ENCODE results near the gene RASSF5. TPM values are rescaled to one million over a fixed set of nuclear protein-coding genes. Genes with fewer than 3 reads are reported as not detected.
A peak's percentile ranks its signal among the peaks of the same experiment; 100 is the strongest.

The RASSF5 gene, protein sequence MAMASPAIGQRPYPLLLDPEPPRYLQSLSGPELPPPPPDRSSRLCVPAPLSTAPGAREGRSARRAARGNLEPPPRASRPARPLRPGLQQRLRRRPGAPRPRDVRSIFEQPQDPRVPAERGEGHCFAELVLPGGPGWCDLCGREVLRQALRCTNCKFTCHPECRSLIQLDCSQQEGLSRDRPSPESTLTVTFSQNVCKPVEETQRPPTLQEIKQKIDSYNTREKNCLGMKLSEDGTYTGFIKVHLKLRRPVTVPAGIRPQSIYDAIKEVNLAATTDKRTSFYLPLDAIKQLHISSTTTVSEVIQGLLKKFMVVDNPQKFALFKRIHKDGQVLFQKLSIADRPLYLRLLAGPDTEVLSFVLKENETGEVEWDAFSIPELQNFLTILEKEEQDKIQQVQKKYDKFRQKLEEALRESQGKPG
- polyA plus RNA-seq (2013, experiment 1 of 4), result 1.1 TPM
- polyA plus RNA-seq (2013, experiment 2 of 4), result 0.37 TPM
- polyA plus RNA-seq (2013, experiment 3 of 4), result 0.27 TPM
- 0.61 TPM for polyA plus RNA-seq (2013, experiment 4 of 4)

DNA sequence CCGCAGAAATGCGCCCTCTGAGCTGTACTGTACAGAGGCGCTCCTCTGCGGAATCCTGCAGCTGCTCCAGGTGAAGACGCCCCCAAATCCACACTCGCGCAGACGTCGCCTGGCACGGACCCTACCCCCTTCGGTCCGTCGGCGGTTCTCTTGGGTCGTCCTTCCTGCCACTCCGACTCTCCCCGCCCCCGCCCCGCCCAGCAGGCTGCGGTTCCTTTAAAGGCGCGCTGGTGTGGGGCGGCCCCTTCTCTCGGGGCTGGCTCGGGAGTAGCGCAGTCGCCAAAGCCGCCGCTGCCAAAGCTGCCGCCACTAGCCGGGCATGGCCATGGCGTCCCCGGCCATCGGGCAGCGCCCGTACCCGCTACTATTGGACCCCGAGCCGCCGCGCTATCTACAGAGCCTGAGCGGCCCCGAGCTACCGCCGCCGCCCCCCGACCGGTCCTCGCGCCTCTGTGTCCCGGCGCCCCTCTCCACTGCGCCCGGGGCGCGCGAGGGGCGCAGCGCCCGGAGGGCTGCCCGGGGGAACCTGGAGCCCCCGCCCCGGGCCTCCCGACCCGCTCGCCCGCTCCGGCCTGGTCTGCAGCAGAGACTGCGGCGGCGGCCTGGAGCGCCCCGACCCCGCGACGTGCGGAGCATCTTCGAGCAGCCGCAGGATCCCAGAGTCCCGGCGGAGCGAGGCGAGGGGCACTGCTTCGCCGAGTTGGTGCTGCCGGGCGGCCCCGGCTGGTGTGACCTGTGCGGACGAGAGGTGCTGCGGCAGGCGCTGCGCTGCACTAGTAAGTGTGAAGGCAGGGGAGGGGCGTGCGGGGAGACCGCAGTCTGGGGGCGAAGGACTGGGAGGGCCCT is at the start of gene RASSF5:
Gene RASSF5, plus strand, starts transcription at position 248 of the 846 bp plus-strand sequence. Its CDS starts 72 bp downstream, at position 320.
- WGBS, 2 experiments, result 1% methylated on average over 97 of the region's 97 CpGs
- Histone ChIP-seq H3K27me3 (ENCODE audit: control insufficient read depth, insufficient read depth, low read length, poor library complexity, severe bottlenecking) (peaks cover 79% of the 10 kb centered on the region), H3K27ac (ENCODE audit: insufficient read depth, low read depth, low read length, poor library complexity, severe bottlenecking) (no peak within 1 kb of the TSS), H3K4me1 (ENCODE audit: control insufficient read depth, insufficient read depth, low read length) (peaks cover 16% of the 10 kb centered on the region), H3K36me3 (ENCODE audit: control insufficient read depth, insufficient read depth, low read length) (no peaks in the 10 kb centered on the region), H3K4me3 (ENCODE audit: insufficient read depth, low read depth, low read length) (peak within 1 kb of the TSS; percentile 44), H3K9me3 (ENCODE audit: control insufficient read depth, low read length) (no peaks in the 10 kb centered on the region)

DNA sequence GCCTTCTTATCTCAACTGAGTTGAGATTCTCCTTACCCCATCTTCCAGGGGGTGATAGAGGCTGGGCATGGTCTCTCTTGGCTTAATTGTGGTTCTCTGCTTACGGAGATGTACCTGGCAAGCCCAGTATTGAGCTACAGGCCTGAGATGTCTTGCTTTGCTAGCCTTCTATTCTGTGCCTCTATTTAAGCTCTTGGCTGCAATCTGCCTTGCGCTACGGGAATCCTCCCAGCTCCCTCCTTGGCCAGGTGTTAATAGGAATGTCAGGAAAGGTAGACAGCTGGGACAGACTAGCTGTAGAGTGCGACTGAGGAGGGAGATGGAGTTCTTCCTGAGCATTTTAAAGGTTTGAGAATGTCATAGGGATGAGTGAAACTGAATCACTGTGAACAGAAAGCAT is 47.6 kb upstream of the RASSF5 start:
- 95 to 99% methylated on average over 4 of the region's 4 CpGs for WGBS, 2 experiments
- Histone ChIP-seq H3K4me1 (ENCODE audit: control insufficient read depth, insufficient read depth, low read length) (peaks cover 15% of the 10 kb centered on the region), H3K27ac (ENCODE audit: insufficient read depth, low read depth, low read length, poor library complexity, severe bottlenecking) (no peak overlapping the region), H3K9me3 (ENCODE audit: control insufficient read depth, low read length) (no peaks in the 10 kb centered on the region), H3K4me3 (ENCODE audit: insufficient read depth, low read depth, low read length) (no peak overlapping the region), H3K27me3 (ENCODE audit: control insufficient read depth, insufficient read depth, low read length, poor library complexity, severe bottlenecking) (no peaks in the 10 kb centered on the region), H3K36me3 (ENCODE audit: control insufficient read depth, insufficient read depth, low read length) (peaks cover 9% of the 10 kb centered on the region)

DNA sequence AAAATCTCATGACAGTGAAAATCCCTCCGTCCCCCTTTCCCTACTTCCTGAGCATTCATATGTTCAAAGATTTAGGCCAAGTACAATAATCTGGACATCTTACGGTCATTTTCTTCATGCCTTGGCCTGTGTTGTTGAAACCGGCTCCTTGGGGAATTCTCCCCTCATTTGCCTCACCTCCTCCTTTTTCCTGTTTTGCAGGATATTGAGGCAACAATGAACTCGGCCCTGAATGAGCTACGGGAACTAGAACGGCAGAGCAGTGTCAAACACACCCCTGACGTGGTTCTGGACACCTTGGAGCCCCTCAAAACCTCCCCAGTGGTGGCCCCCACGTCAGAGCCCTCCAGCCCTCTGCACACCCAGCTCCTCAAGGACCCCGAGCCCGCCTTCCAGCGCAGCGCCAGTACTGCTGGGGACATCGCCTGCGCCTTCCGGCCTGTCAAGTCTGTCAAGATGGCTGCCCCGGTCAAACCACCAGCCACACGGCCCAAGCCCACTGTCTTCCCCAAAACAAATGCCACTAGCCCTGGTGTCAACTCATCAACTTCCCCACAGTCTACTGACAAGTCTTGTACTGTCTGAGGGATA is 46.4 kb upstream of the RASSF5 start:
- WGBS, 2 experiments, result 94% methylated on average over 17 of the region's 17 CpGs
- peaks cover 9% of the 10 kb centered on the region for H3K36me3 ChIP-seq (ENCODE audit: control insufficient read depth, insufficient read depth, low read length)
- no peak overlapping the region for H3K27ac ChIP-seq (ENCODE audit: insufficient read depth, low read depth, low read length, poor library complexity, severe bottlenecking)
- no peak overlapping the region for H3K4me3 ChIP-seq (ENCODE audit: insufficient read depth, low read depth, low read length)
- no peaks in the 10 kb centered on the region for H3K9me3 ChIP-seq (ENCODE audit: control insufficient read depth, low read length)
- no peaks in the 10 kb centered on the region for H3K27me3 ChIP-seq (ENCODE audit: control insufficient read depth, insufficient read depth, low read length, poor library complexity, severe bottlenecking)
- peaks cover 3% of the 10 kb centered on the region for H3K4me1 ChIP-seq (ENCODE audit: control insufficient read depth, insufficient read depth, low read length)

DNA sequence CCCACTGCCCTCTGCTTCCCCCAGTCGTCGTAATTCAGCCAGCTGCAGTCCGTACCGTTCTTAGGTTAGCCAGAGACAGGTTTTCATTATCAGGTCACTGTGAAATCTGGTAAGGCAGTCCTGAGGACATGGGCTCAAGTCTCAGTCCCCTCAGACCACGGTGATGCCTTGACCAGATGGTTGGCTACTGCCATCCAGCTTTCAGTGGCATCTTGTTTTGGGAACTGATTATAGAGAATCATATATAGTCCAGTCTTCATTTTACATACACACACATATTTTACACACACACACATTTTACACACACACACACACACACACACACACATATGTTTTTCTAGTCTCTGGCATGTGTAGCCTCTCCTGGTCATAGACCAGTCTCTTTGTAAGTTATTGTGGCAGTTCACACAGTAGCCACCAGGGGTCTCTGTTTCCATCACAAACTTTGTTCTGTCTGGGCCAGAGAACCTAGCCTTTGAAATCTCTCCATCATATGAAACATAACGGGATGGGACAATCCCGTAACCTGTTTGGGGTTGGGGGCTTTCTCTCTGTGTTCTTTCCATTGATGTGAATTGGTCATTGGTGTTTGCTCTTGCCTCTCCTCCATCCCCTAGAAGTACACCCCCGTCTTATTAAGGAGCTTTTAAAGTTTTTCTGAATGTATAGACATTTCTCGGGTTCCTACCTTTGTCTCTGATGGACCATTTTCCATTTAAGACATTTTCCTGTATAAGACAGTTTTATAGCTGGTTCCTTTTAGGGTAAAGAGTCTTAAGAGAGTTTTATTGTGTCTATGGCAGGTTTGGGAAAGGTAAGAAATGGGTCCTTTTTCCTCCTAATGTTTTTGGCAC is 45.5 kb upstream of the RASSF5 start:
- no peak overlapping the region for H3K27ac ChIP-seq (ENCODE audit: insufficient read depth, low read depth, low read length, poor library complexity, severe bottlenecking)
- no peaks in the 10 kb centered on the region for H3K4me1 ChIP-seq (ENCODE audit: control insufficient read depth, insufficient read depth, low read length)
- no peak overlapping the region for H3K4me3 ChIP-seq (ENCODE audit: insufficient read depth, low read depth, low read length)
- peaks cover 9% of the 10 kb centered on the region for H3K36me3 ChIP-seq (ENCODE audit: control insufficient read depth, insufficient read depth, low read length)
- no peaks in the 10 kb centered on the region for H3K9me3 ChIP-seq (ENCODE audit: control insufficient read depth, low read length)
- WGBS, 2 experiments, result 79 to 85% methylated on average over 6 to 8 of the region's 9 CpGs
- no peaks in the 10 kb centered on the region for H3K27me3 ChIP-seq (ENCODE audit: control insufficient read depth, insufficient read depth, low read length, poor library complexity, severe bottlenecking)

DNA sequence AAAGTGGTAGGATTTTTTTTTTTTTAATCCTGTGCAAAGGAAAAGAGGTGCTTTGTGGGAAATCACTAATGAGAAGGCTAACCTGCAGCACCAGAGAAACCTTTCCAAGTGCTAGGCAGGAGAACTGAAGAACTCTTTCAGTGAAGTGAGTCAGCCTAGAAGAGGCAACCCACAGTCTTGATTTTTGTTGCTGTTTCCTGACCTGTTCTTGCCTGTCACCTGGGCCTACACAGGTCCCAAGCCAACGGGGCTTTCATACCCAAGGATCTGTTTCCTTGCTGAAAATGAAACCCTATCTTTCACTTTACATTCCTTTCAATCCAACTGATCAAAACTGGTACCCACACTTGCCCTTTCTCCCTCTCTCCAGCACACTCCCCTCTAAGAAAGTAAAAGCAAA is 44.2 kb upstream of the RASSF5 start:
- WGBS, 2 experiments, result 79 to 93% methylated on average over 1 of the region's 1 CpG
- Histone ChIP-seq H3K27me3 (ENCODE audit: control insufficient read depth, insufficient read depth, low read length, poor library complexity, severe bottlenecking) (no peaks in the 10 kb centered on the region), H3K36me3 (ENCODE audit: control insufficient read depth, insufficient read depth, low read length) (peaks cover 5% of the 10 kb centered on the region), H3K9me3 (ENCODE audit: control insufficient read depth, low read length) (no peaks in the 10 kb centered on the region), H3K27ac (ENCODE audit: insufficient read depth, low read depth, low read length, poor library complexity, severe bottlenecking) (no peak overlapping the region), H3K4me3 (ENCODE audit: insufficient read depth, low read depth, low read length) (no peak overlapping the region), H3K4me1 (ENCODE audit: control insufficient read depth, insufficient read depth, low read length) (no peaks in the 10 kb centered on the region)

DNA sequence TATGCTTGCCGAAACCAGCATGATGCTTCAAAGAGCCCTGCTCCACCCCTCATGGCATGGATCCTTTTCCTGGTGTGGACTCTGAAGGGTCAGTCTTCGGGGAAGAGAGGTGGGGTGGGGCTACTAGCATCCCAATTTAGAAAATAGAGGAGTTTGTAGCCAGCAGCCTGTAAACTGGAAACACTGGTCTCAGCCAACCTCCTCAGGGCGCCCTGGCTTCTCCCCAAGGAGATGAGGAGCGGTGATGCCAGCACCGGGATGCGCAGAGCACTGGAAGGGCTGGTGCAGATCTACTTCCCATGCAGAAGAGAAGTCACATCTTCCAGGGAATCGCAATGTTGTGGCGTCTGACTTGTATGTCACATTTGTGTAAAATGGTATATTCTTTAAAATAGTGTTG is 43.4 kb upstream of the RASSF5 start:
- H3K4me1 ChIP-seq (ENCODE audit: control insufficient read depth, insufficient read depth, low read length), result no peaks in the 10 kb centered on the region
- H3K9me3 ChIP-seq (ENCODE audit: control insufficient read depth, low read length), result no peaks in the 10 kb centered on the region
- H3K36me3 ChIP-seq (ENCODE audit: control insufficient read depth, insufficient read depth, low read length), result peaks cover 1% of the 10 kb centered on the region
- 92 to 96% methylated on average over 8 of the region's 8 CpGs for WGBS, 2 experiments
- H3K4me3 ChIP-seq (ENCODE audit: insufficient read depth, low read depth, low read length), result no peak overlapping the region
- no peaks in the 10 kb centered on the region for H3K27me3 ChIP-seq (ENCODE audit: control insufficient read depth, insufficient read depth, low read length, poor library complexity, severe bottlenecking)
- H3K27ac ChIP-seq (ENCODE audit: insufficient read depth, low read depth, low read length, poor library complexity, severe bottlenecking), result no peak overlapping the region

DNA sequence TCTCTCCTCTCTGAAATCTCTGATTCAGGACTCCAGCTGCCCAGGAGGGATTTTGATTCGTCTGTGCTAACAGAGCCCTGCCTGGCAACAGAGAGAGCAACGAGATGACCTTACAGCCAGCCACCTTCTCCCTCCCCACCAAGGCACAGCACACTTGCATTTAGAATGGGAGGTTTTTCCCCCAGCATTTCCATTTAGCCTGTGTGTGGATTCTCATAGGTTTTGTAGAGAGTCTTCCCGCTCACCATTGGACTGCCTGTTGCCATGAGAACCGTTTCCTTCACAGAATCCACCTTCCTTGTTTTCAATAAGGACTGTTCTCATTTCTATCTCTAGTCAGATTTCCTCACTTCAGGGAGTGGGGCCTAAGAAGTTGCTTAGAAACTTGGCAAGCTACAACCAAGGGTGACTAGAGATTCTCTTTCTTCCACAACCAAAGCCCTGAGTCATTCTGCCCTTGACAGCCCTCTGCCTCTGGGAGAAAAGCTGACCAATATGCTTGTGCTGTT is 42.8 kb upstream of the RASSF5 start:
- 66 to 84% methylated on average over 4 of the region's 4 CpGs for WGBS, 2 experiments
- no peak overlapping the region for H3K27ac ChIP-seq (ENCODE audit: insufficient read depth, low read depth, low read length, poor library complexity, severe bottlenecking)
- H3K27me3 ChIP-seq (ENCODE audit: control insufficient read depth, insufficient read depth, low read length, poor library complexity, severe bottlenecking), result no peaks in the 10 kb centered on the region
- H3K4me1 ChIP-seq (ENCODE audit: control insufficient read depth, insufficient read depth, low read length), result peaks cover 4% of the 10 kb centered on the region
- H3K4me3 ChIP-seq (ENCODE audit: insufficient read depth, low read depth, low read length), result no peak overlapping the region
- H3K36me3 ChIP-seq (ENCODE audit: control insufficient read depth, insufficient read depth, low read length), result no peaks in the 10 kb centered on the region
- no peaks in the 10 kb centered on the region for H3K9me3 ChIP-seq (ENCODE audit: control insufficient read depth, low read length)

DNA sequence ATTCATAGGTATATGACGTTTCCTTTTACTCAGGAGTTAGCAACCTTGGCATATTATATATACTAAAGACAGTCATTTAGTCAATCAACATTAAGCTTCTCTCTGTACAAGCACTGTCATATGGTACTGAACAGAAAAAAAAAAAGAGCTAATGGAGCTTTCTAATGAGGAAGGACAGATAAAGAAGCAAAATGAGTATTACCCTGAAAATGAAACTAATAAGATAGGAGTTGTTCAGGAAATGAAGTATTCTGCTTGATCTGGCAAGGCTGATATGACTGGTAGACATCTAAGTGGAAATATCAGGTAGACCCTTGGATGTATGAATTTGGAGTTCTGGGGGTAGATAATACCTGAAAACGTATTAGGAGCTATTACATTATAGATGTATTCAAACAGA is 41.4 kb upstream of the RASSF5 start:
- WGBS, 2 experiments, result 81 to 100% methylated on average over 1 to 2 of the region's 2 CpGs
- H3K9me3 ChIP-seq (ENCODE audit: control insufficient read depth, low read length), result no peaks in the 10 kb centered on the region
- H3K36me3 ChIP-seq (ENCODE audit: control insufficient read depth, insufficient read depth, low read length), result no peaks in the 10 kb centered on the region
- H3K27me3 ChIP-seq (ENCODE audit: control insufficient read depth, insufficient read depth, low read length, poor library complexity, severe bottlenecking), result no peaks in the 10 kb centered on the region
- H3K4me1 ChIP-seq (ENCODE audit: control insufficient read depth, insufficient read depth, low read length), result peaks cover 18% of the 10 kb centered on the region
- H3K4me3 ChIP-seq (ENCODE audit: insufficient read depth, low read depth, low read length), result no peak overlapping the region
- H3K27ac ChIP-seq (ENCODE audit: insufficient read depth, low read depth, low read length, poor library complexity, severe bottlenecking), result no peak overlapping the region

DNA sequence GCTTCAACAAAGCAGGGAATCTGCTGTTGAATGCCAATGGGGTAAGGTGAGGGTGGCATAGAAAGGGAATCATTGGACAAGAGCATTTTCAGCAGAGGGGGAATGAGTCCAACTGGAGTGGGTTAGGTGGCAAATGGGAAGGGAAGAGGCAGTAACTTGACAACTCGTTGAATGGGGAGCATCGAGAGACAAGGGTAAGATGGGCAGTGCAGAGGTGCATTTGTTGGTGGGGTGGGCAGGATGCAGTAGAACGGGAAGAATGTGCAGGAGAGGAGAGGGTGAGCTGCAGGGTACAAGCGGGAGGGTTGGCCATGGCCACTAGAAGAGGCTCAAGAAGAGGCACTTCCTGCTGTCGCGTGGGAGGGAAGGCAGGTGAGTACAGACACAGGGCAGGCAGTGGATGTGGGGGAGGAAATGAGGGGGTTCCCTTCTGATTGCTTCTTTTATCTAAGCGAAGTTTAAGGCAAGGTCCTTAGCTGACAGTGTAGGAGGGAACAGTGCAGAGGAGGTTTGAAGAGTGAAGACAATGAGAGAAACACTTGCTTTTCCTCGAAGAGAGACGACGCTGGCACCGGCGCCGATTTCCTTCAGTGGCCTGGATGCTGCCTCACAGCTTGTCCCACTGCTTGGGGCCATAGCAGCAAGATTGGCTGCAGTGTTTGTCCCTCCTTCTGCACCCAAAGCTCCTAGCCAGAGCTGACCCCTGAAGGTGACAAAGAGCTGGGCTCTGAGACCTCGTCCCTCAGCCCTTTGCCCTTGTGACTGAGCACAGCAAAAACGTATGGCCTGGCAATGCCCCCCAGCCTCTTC is 40.3 kb upstream of the RASSF5 start:
- Histone ChIP-seq H3K27me3 (ENCODE audit: control insufficient read depth, insufficient read depth, low read length, poor library complexity, severe bottlenecking) (no peaks in the 10 kb centered on the region), H3K4me1 (ENCODE audit: control insufficient read depth, insufficient read depth, low read length) (peaks cover 27% of the 10 kb centered on the region), H3K27ac (ENCODE audit: insufficient read depth, low read depth, low read length, poor library complexity, severe bottlenecking) (no peak overlapping the region), H3K9me3 (ENCODE audit: control insufficient read depth, low read length) (no peaks in the 10 kb centered on the region), H3K4me3 (ENCODE audit: insufficient read depth, low read depth, low read length) (no peak overlapping the region), H3K36me3 (ENCODE audit: control insufficient read depth, insufficient read depth, low read length) (no peaks in the 10 kb centered on the region)
- 78% methylated on average over 15 of the region's 15 CpGs for WGBS, 2 experiments

Measured in ectodermal cell (in vitro differentiated cells).